ENCODE results near the gene WNT4. TPM values are rescaled to one million over a fixed set of nuclear protein-coding genes. Genes with fewer than 3 reads are reported as not detected.
A peak's percentile ranks its signal among the peaks of the same experiment; 100 is the strongest.

Gene WNT4
- total RNA-seq, 1 donor from 2014 or later = not detected

GRCh38 chr1:22182715-22183114 is 39.8 kb upstream of the WNT4 start:
- H3K4me1 Mint-ChIP-seq = peaks cover 31% of the 10 kb centered on the region
- H3K36me3 ChIP-seq = no peaks in the 10 kb centered on the region
- no peaks in the 10 kb centered on the region for H4K20me1 ChIP-seq (ENCODE audit: low read depth)
- no peak overlapping the region for H3K4me2 ChIP-seq
- no peaks in the 10 kb centered on the region for H3F3A ChIP-seq (ENCODE audit: low read depth)
- H2AFZ ChIP-seq (replicated peaks) = no peak overlapping the region
- no peaks in the 10 kb centered on the region for H3K9me3 Mint-ChIP-seq
- no peak overlapping the region for H3K4me3 Mint-ChIP-seq
- H3K27ac Mint-ChIP-seq = no peak overlapping the region
- no peaks in the 10 kb centered on the region for H3K36me3 Mint-ChIP-seq
- no peak overlapping the region for H3K27ac ChIP-seq
- TF ChIP-seq EZH2 (IDR thresholded peaks at IDR 0.05) (no peak), CTCF (IDR thresholded peaks at IDR 0.05) (no peak), EZH2phosphoT487 (IDR thresholded peaks at IDR 0.05) (no peak)
- H3K4me3 ChIP-seq = no peak overlapping the region
- H3K9me3 ChIP-seq (ENCODE audit: low read depth) = no peaks in the 10 kb centered on the region
- H3K9ac ChIP-seq = no peak overlapping the region
- H3K79me2 ChIP-seq (ENCODE audit: low read depth) = no peaks in the 10 kb centered on the region
- peaks cover 19% of the 10 kb centered on the region for H3K27me3 Mint-ChIP-seq (ENCODE audit: insufficient read depth, low read depth)
- no peak for DNase-seq (ENCODE audit: low spot score)
- peaks cover 37% of the 10 kb centered on the region for H3K27me3 ChIP-seq
- no peaks in the 10 kb centered on the region for H3K4me1 ChIP-seq

DNA sequence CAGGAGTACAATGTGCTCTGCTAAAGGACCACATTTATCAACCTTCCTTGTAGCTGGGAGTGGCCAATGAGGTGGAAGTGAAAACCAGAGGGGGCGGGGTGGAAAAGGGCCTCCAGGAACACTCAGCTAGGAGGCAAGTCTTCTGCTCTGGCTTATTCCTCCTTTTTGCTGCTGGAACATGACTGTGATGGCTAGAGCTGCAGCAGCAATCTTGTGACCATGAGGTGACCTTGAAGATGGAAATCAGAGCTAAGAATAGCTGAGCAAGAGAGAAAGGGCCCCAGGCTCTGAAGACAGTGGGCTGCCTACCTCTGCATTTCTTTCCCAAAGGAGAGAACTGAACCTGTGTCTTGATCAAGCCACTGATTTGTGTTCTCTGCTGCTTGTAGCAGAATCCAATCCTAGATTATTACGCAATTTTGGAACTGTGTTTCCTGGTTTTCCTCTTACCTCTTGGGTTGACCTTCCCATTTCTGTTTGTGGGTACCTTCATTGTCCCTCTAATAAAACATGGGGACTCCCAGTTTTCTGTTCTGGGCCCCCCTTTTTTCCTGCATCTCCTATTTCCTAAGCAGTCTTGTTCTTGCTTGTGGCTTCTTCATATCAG is 36.4 kb upstream of the WNT4 start:
- peaks cover 20% of the 10 kb centered on the region for H3K4me1 Mint-ChIP-seq
- H3K36me3 ChIP-seq = no peaks in the 10 kb centered on the region
- H3K27ac Mint-ChIP-seq = peak overlapping the region; percentile 80
- no peak overlapping the region for H3K9ac ChIP-seq
- H3K4me1 ChIP-seq = no peaks in the 10 kb centered on the region
- H3K27me3 ChIP-seq = peaks cover 26% of the 10 kb centered on the region
- no peaks in the 10 kb centered on the region for H3F3A ChIP-seq (ENCODE audit: low read depth)
- H3K27me3 Mint-ChIP-seq (ENCODE audit: insufficient read depth, low read depth) = peaks cover 22% of the 10 kb centered on the region
- H4K20me1 ChIP-seq (ENCODE audit: low read depth) = no peaks in the 10 kb centered on the region
- no peaks in the 10 kb centered on the region for H3K79me2 ChIP-seq (ENCODE audit: low read depth)
- no peak overlapping the region for H2AFZ ChIP-seq (replicated peaks)
- no peak overlapping the region for H3K4me3 ChIP-seq
- no peaks in the 10 kb centered on the region for H3K36me3 Mint-ChIP-seq
- no peaks in the 10 kb centered on the region for H3K9me3 Mint-ChIP-seq
- H3K9me3 ChIP-seq (ENCODE audit: low read depth) = no peaks in the 10 kb centered on the region
- DNase-seq (ENCODE audit: low spot score) = no peak
- no peak overlapping the region for H3K4me3 Mint-ChIP-seq
- H3K4me2 ChIP-seq = no peak overlapping the region
- TF ChIP-seq EZH2 (IDR thresholded peaks at IDR 0.05) (no peak), EZH2phosphoT487 (IDR thresholded peaks at IDR 0.05) (no peak), CTCF (IDR thresholded peaks at IDR 0.05) (no peak)
- no peak overlapping the region for H3K27ac ChIP-seq

GRCh38 chr1:22177354-22178003 is 34.6 kb upstream of the WNT4 start:
- Histone ChIP-seq H3F3A (ENCODE audit: low read depth) (no peaks in the 10 kb centered on the region), H3K36me3 (no peaks in the 10 kb centered on the region), H3K27ac (no peak overlapping the region), H3K9ac (no peak overlapping the region), H3K9me3 (ENCODE audit: low read depth) (no peaks in the 10 kb centered on the region), H2AFZ (replicated peaks) (no peak overlapping the region), H3K4me3 (no peak overlapping the region), H3K4me2 (no peak overlapping the region), H3K4me1 (no peaks in the 10 kb centered on the region), H3K27me3 (peaks cover 16% of the 10 kb centered on the region), H4K20me1 (ENCODE audit: low read depth) (no peaks in the 10 kb centered on the region), H3K79me2 (ENCODE audit: low read depth) (no peaks in the 10 kb centered on the region)
- Mint-ChIP-seq H3K4me1 (peaks cover 19% of the 10 kb centered on the region), H3K4me3 (no peak overlapping the region), H3K27ac (no peak overlapping the region), H3K9me3 (no peaks in the 10 kb centered on the region), H3K36me3 (no peaks in the 10 kb centered on the region), H3K27me3 (ENCODE audit: insufficient read depth, low read depth) (peaks cover 20% of the 10 kb centered on the region)
- no peak for DNase-seq (ENCODE audit: low spot score)
- TF ChIP-seq CTCF (IDR thresholded peaks at IDR 0.05) = no peak
- TF ChIP-seq EZH2 (IDR thresholded peaks at IDR 0.05) = no peak
- no peak for TF ChIP-seq EZH2phosphoT487 (IDR thresholded peaks at IDR 0.05)

Data from neural progenitor cell (in vitro differentiated cells).